IMR-90 (cell line): Measurements from ENCODE around the gene SLC9C2. TPM values are rescaled to one million over a fixed set of nuclear protein-coding genes. Genes with fewer than 3 reads are reported as not detected.
"Not testable (repeated sequence)": the region's sequence is repeated elsewhere in the genome, so short reads cannot be mapped to it uniquely, and the experiment has no call there.

ENCODE experiments used
- ATAC-seq: fragments of 200-7000 bp; cut with Tn5 transposase; 2 replicates; pipeline ENCODE4 v1.9.1; 2020; ENCODE audit warnings: low read depth, mild to moderate bottlenecking, moderate library complexity
- BruUV-seq: library from RNA; stranded (reverse); fragments of 400-500 nt; replicated peaks from 2 replicates; lab custom pipeline; 2021; lab: Mats Ljungman, UMichigan
- CTCF ChIA-PET: fragments of 300-600 bp; formaldehyde crosslinking; extraction: SDS; loops from one replicate; lab custom pipeline; 2021; ENCODE audit warnings: antibody characterized with exemption; lab: Yijun Ruan, JAX
- POLR2A ChIA-PET: fragments of 300-600 bp; sonication (Branson Sonifier 250); formaldehyde crosslinking; loops from one replicate; lab custom pipeline; 2022; ENCODE audit warnings: antibody characterized with exemption; ENCODE audit not compliant: unreplicated experiment; lab: Charles Lee
- DNase-seq: peaks from one replicate; pipeline ENCODE4 v3.0.0; 2013
- H2AFZ ChIP-seq: replicated peaks from 2 replicates; pipeline ENCODE3; 2013; ENCODE audit warnings: low read length, mild to moderate bottlenecking; ENCODE audit not compliant: poor library complexity
- H2AK5ac ChIP-seq: 2 replicates; pipeline ENCODE4 v1.6.1; 2013; ENCODE audit warnings: low read depth, low read length, inconsistent platforms
- H2AK9ac ChIP-seq: replicated peaks from 2 replicates; pipeline ENCODE3; 2013; ENCODE audit warnings: mild to moderate bottlenecking, low read depth, low read length, moderate library complexity; ENCODE audit not compliant: poor library complexity
- H2BK120ac ChIP-seq: 2 replicates; pipeline ENCODE4 v1.6.1; 2013; ENCODE audit warnings: low read depth, low read length, inconsistent platforms
- H2BK15ac ChIP-seq: 3 replicates; pipeline ENCODE4 v1.6.1; 2013; ENCODE audit warnings: low read depth, low read length, inconsistent platforms
- H2BK20ac ChIP-seq: 2 replicates; pipeline ENCODE4 v1.6.1; 2013; ENCODE audit warnings: low read depth, mild to moderate bottlenecking, inconsistent platforms, low read length, moderate library complexity
- H2BK5ac ChIP-seq: 2 replicates; pipeline ENCODE4 v1.6.1; 2013; ENCODE audit warnings: mild to moderate bottlenecking, low read depth, low read length, inconsistent platforms; ENCODE audit not compliant: poor library complexity, severe bottlenecking
- H3K14ac ChIP-seq: replicated peaks from 2 replicates; pipeline ENCODE4 v1.6.1; 2013; ENCODE audit warnings: low read depth, low read length, inconsistent platforms
- H3K18ac ChIP-seq: 2 replicates; pipeline ENCODE4 v1.6.1; 2013; ENCODE audit warnings: low read depth, low read length, control low read depth
- H3K23ac ChIP-seq: 2 replicates; pipeline ENCODE4 v1.6.1; 2013; ENCODE audit warnings: low read depth, low read length, inconsistent platforms
- H3K27ac ChIP-seq: 2 replicates; pipeline ENCODE4 v1.5.1; 2013; ENCODE audit warnings: mild to moderate bottlenecking, control low read depth, low read length; ENCODE audit not compliant: insufficient read depth
- H3K27me3 ChIP-seq: 2 replicates; pipeline ENCODE4 v1.6.1; 2013; ENCODE audit warnings: low read length; ENCODE audit not compliant: control insufficient read depth, insufficient read depth
- H3K36me3 ChIP-seq: 2 replicates; pipeline ENCODE4 v1.6.1; 2013; ENCODE audit warnings: low read length, mixed read lengths; ENCODE audit not compliant: control insufficient read depth, insufficient read depth
- H3K4ac ChIP-seq: 2 replicates; pipeline ENCODE4 v1.6.1; 2013; ENCODE audit warnings: low read depth, low read length, inconsistent platforms
- H3K4me1 ChIP-seq: 2 replicates; pipeline ENCODE4 v1.6.1; 2013; ENCODE audit warnings: low read length, mixed read lengths; ENCODE audit not compliant: control insufficient read depth, insufficient read depth
- H3K4me2 ChIP-seq: 2 replicates; pipeline ENCODE4 v1.6.1; 2013; ENCODE audit warnings: low read depth, mild to moderate bottlenecking, control low read depth, low read length, moderate library complexity
- H3K4me3 ChIP-seq: 2 replicates; pipeline ENCODE4 v1.5.1; 2013; ENCODE audit warnings: low read depth, mild to moderate bottlenecking, control low read depth, low read length, moderate library complexity; ENCODE audit not compliant: insufficient read depth
- H3K56ac ChIP-seq: 2 replicates; pipeline ENCODE4 v1.6.1; 2013; ENCODE audit warnings: low read length, inconsistent platforms; ENCODE audit not compliant: insufficient read depth; ENCODE audit errors: extremely low read depth
- H3K79me1 ChIP-seq, 2 experiments: 2 replicates each; pipeline ENCODE4 v1.6.1; 2013; ENCODE audit warnings: low read length in 2 of 2, inconsistent platforms in 1 of 2, low read depth in 1 of 2
- H3K9ac ChIP-seq: 2 replicates; pipeline ENCODE4 v1.6.1; 2013; ENCODE audit warnings: low read depth, low read length, control low read depth
- H3K9me1 ChIP-seq: 2 replicates; pipeline ENCODE4 v1.6.1; 2013; ENCODE audit warnings: low read length, inconsistent platforms; ENCODE audit not compliant: insufficient read depth
- H3K9me3 ChIP-seq: 2 replicates; pipeline ENCODE4 v1.6.1; 2013; ENCODE audit warnings: low read length; ENCODE audit not compliant: control insufficient read depth, insufficient read depth
- H4K20me1 ChIP-seq: 2 replicates; pipeline ENCODE4 v1.6.1; 2013; ENCODE audit warnings: low read length, inconsistent platforms; ENCODE audit not compliant: insufficient read depth
- H4K5ac ChIP-seq: 2 replicates; pipeline ENCODE4 v1.6.1; 2013; ENCODE audit warnings: mild to moderate bottlenecking, low read depth, low read length, control low read depth
- H4K8ac ChIP-seq, 2 experiments: 2 replicates each; pipeline ENCODE4 v1.6.1; 2013; ENCODE audit warnings: low read depth in 2 of 2, low read length in 2 of 2, control low read depth in 1 of 2, inconsistent platforms in 1 of 2
- H4K91ac ChIP-seq: 2 replicates; pipeline ENCODE4 v1.6.1; 2013; ENCODE audit warnings: low read depth, low read length, inconsistent platforms; ENCODE audit not compliant: insufficient read depth
- CEBPB ChIP-seq: IDR thresholded peaks from 2 replicates; pipeline ENCODE4 v1.6.1; 2012; ENCODE audit warnings: low read depth, low read length, improper control_type of control experiment
- FOS ChIP-seq: fragments of 150-350 bp; IDR thresholded peaks from 2 replicates; pipeline ENCODE4 v1.6.1; 2016; ENCODE audit warnings: low read depth, low read length
- MXI1 ChIP-seq: IDR thresholded peaks from 2 replicates; pipeline ENCODE4 v1.6.1; 2012; ENCODE audit warnings: low read depth, mild to moderate bottlenecking, low read length, moderate library complexity, borderline replicate concordance
- RCOR1 ChIP-seq: IDR thresholded peaks from 2 replicates; pipeline ENCODE4 v1.6.1; 2012; ENCODE audit warnings: mild to moderate bottlenecking, low read length, improper control_type of control experiment; ENCODE audit not compliant: insufficient replicate concordance
- WGBS, 2 experiments: methylation state at CpG; one replicate each; pipeline versions ENCODE4 v1.1.5 to v1.1.7; 2013; ENCODE audit warnings: missing lambda C conversion rate in 2 of 2; ENCODE audit not compliant: insufficient read length in 1 of 2; ENCODE audit errors: extremely low coverage in 2 of 2; 5-methylcytosine and 5-hydroxymethylcytosine counted together
- dilution Hi-C: fragments of 300-500 bp; cut with HindIII; formaldehyde crosslinking; loops from one replicate; pipeline ENCODE4 v1.14.3; 2018; ENCODE audit warnings: low sequenced_read_pairs; ENCODE audit not compliant: unreplicated experiment
- in situ Hi-C: fragments of 300-500 bp; cut with MboI; formaldehyde crosslinking; loops from 3 replicates; pipeline ENCODE4 v1.14.3; 2019; ENCODE audit warnings: low sequenced_read_pairs, inconsistent platforms, mixed read lengths
- intact Hi-C: fragments of 100-400 bp; cut with micrococcal nuclease; formaldehyde crosslinking; loops from 2 replicates; pipeline ENCODE4 v1.10.0; 2022
- polyA plus RNA-seq, 3 experiments: library from polyadenylated mRNA; depleted of rRNA; stranded (reverse); fragments of >200 nt; gene quantifications; 2 replicates each; pipeline ENCODE4 v1.2.3, GENCODE V29; 2012; ENCODE audit warnings: low replicate concordance in 1 of 3
- total RNA-seq: library from RNA; depleted of rRNA; stranded (reverse); fragments of >200 nt; gene quantifications from 2 replicates; pipeline ENCODE4 v1.2.3, GENCODE V29; 2012

Gene SLC9C2
- total and polyA plus RNA-seq, 2 of the 4 experiments (the other 2 are of a cell fraction) = not detected

- Histone ChIP-seq H3K36me3 (no peaks in the 10 kb centered on the region), H2BK5ac (no peak overlapping the region), H3K9ac (no peak overlapping the region), H2BK120ac (no peak overlapping the region), H2BK15ac (no peak overlapping the region), H3K14ac (no peak overlapping the region), H3K79me1 (no peaks in the 10 kb centered on the region), H4K8ac (no peak overlapping the region), H3K27ac (no peak overlapping the region), H3K56ac (no peak overlapping the region), H3K4me3 (no peak overlapping the region), H3K18ac (no peak overlapping the region), H2AK9ac (no peak overlapping the region), H3K23ac (no peak overlapping the region), H4K20me1 (no peaks in the 10 kb centered on the region), H3K9me1 (no peaks in the 10 kb centered on the region), H3K4me1 (no peaks in the 10 kb centered on the region), H2AK5ac (no peak overlapping the region), H3K4ac (no peak overlapping the region), H3K27me3 (no peaks in the 10 kb centered on the region), H2BK20ac (no peak overlapping the region), H3K9me3 (peaks cover 2% of the 10 kb centered on the region), H2AFZ (no peak overlapping the region), H4K91ac (no peak overlapping the region), H3K4me2 (no peak overlapping the region), H4K5ac (no peak overlapping the region)
- DNase-seq (no peak), ATAC-seq (no peak)
- ChIA-PET POLR2A (no interaction called here), CTCF (no interaction called here)
- intact Hi-C loops = no loop called here
- TF ChIP-seq CEBPB (no peak), MXI1 (no peak), FOS (no peak), RCOR1 (no peak)
- dilution Hi-C loops = no loop called here
- no TSS peak for BruUV-seq
- in situ Hi-C loops = no loop called here
- no CpG with 5 or more reads among the region's 8 CpGs for WGBS, 2 experiments
These were observed 107.1 kb downstream of the SLC9C2 start for GRCh38 chr1:173495609-173496267.

- CTCF ChIA-PET, dilution Hi-C loops, BruUV-seq: not testable (repeated sequence)
These were observed 109.7 kb downstream of the SLC9C2 start for GRCh38 chr1:173493125-173493524.

More at GRCh38 chr1:173493125-173493524, 109.7 kb downstream of the SLC9C2 start:
- H3K9me1 ChIP-seq, H3K18ac ChIP-seq, ATAC-seq, H4K5ac ChIP-seq, H3K4ac ChIP-seq, H2AK5ac ChIP-seq, in situ Hi-C loops, H2BK5ac ChIP-seq, H3K9me3 ChIP-seq, H3K56ac ChIP-seq, DNase-seq, H3K14ac ChIP-seq, intact Hi-C loops, H3K4me2 ChIP-seq, H4K20me1 ChIP-seq, H3K27me3 ChIP-seq, H4K91ac ChIP-seq, H3K23ac ChIP-seq, H2BK120ac ChIP-seq, H2BK20ac ChIP-seq, H3K36me3 ChIP-seq, H2AK9ac ChIP-seq, POLR2A ChIA-PET, H3K9ac ChIP-seq, H3K79me1 ChIP-seq, H3K27ac ChIP-seq, H2BK15ac ChIP-seq, H2AFZ ChIP-seq, H3K4me1 ChIP-seq, H4K8ac ChIP-seq, H3K4me3 ChIP-seq: not testable (repeated sequence)
- no CpG with 5 or more reads among the region's 8 CpGs for WGBS, 2 experiments
